ENCODE results near the gene IL20RB.

IL20RB gene, protein sequence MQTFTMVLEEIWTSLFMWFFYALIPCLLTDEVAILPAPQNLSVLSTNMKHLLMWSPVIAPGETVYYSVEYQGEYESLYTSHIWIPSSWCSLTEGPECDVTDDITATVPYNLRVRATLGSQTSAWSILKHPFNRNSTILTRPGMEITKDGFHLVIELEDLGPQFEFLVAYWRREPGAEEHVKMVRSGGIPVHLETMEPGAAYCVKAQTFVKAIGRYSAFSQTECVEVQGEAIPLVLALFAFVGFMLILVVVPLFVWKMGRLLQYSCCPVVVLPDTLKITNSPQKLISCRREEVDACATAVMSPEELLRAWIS

DNA sequence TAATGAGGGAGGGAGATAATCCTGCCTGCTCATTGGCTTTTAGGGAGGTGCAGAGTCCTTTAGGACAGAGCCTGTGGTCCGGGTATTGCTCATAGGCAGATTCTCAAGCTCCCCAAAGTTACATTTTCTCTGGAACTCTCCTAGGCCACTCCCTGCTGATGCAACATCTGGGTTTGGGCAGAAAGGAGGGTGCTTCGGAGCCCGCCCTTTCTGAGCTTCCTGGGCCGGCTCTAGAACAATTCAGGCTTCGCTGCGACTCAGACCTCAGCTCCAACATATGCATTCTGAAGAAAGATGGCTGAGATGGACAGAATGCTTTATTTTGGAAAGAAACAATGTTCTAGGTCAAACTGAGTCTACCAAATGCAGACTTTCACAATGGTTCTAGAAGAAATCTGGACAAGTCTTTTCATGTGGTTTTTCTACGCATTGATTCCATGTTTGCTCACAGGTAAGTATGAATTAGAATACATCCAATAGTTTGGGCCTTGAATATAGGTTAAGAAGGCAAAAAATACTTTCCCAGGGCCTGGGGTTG lies at the start of gene IL20RB:
Gene IL20RB (plus strand): TSS at position 233 of the 538 bp plus-strand sequence. CDS start 131 bp downstream, at position 364.
- no peak for DNase-seq (ENCODE audit: low spot score)

DNA sequence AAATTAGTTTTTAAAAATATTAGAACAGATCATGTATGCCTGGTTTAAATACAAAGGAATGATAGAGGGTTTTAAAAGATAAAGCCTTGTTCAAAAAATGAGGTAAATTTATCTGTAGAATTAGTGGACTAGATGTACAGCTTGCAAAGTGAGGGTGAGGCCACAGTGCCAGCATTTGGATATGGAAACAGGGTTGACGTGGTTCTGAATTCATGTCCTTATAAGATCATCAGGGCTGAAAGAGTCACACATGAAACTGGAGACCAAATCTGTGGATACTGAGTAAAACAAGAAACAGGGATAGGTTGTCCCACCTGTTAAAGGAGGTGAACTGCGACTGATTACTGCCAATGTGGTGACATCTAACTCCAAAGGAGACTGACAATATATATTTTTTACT lies 49.5 kb upstream of the IL20RB start:
- no peak for DNase-seq (ENCODE audit: low spot score)

DNA sequence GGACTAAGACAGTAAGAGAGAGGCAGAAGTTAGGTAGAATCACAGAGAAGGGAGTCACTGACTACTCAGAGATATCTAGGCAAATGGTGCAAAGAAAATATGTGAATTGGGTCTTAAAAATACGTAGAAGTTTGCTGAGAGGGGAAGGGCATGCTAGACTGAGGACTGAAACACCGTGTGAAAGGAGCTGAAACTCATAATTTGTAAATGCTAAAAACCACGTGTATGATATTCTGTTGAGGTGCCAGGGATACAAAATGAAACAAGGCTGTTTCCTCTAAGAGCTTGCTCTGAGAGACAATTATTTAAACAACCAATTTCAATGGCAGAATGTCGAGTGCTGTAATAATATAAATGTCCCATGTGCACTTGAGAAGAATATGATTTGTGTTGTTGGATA lies 48.6 kb upstream of the IL20RB start:
- DNase-seq (ENCODE audit: low spot score) = no peak

DNA sequence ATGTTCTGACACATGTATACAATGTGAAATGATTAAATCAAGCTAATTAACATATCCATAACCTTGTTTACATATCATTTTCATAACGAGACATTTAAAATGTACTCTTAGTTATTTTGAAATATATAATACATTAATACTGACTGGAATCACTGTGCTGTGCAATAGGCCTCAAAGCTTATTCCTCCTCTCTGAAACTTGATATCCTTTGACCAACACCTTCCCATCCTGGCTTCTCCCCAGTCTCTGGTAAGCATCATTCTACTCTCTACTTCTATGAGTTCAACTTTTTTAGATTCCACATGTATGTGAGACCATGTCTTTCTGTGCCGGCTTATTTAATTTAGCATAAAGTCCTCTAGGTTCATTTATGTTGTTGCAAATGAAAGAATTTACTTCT lies 47.1 kb upstream of the IL20RB start:
- no peak for DNase-seq (ENCODE audit: low spot score)

DNA sequence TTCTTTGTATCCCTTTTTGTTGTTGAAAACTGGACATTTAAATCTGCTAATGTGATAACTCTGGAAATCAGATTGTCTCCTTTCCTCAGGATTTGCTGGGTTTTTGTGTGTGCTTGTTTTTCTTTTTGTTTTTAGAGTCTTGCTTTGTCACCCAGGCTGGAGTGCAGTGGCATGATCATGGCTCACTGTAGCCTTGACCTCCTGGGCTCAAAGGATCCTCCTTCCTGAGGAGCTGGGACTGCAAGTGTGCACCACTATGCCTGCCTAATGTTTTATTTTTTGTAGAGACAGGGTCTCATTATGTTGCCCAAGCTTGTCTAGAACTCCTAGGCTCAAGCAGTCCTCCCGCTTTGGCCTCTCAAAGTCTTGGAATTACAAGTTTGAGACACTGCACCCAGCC lies 44.6 kb upstream of the IL20RB start:
- no peak for DNase-seq (ENCODE audit: low spot score)

DNA sequence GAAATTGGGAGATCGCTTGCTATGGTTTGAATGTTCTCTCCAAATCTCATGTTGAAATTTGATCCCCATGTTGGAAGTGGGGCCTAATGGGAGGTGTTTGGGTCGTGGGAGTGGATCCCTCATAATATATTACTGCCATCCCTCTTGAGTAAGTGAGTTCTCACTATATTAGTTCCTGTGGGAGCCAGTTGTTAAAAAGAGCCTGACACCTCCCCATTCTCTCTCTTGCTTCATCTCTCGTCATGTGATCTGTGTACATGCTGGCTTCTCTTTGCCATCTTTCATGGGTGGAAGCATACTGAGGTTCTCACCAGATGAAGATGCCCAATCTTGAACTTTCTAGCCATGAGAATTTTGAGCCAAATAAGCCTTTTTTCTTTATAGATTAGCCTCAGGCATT lies 43.0 kb upstream of the IL20RB start:
- no peak for DNase-seq (ENCODE audit: low spot score)

DNA sequence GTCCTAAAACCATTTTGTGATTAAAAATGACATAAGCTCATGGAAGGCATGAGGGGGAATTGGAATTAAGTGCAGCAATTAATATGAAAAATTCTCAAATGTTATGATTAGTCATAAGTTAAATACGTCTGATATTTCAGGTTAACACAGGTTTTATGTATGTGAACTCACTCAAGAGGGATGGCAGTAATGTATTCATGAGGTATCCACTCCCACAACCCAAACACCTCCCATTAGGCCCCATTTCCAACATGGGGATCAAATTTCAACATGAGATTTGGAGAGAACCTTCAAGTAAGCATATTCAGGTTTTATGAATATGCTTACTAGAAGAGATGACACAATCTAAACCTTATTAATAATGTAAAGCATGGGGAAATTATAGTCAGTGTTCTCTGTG lies 41.6 kb upstream of the IL20RB start:
- DNase-seq (ENCODE audit: low spot score) = no peak

DNA sequence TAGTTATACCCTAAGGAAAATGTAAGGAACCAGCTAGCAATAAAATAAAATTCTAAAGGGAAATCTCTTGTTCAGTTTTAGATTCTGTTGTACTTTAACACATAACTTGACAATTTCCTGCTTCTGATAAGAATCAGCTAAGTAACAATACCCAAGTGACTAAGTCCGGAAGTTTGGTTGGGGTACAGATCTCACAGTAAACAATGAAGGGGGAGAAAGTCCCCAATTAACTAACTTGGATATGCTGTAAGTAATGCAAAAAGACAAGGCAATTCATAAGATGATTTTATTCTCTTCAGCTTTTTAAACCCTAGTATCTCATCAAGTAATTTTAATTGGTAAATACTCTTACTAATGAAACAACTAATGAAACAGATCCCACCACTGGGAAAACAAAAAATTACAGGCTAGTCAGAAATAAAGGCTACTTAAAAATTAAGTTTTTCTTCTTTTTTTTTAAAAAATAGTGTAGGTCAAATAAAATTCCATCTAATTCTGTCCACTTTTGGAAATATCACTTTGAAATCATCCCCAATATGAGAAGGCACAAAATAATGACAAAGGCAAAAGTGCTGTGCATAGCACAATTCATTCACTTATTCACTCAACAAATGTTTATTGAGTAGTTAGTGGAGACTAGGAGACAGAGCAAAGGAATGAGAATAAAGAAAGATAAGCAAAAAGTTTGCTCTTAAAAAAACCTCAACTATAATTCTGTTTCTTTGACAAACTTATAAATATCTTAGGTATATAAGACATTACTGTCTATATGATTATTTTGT lies 37.8 kb upstream of the IL20RB start:
- DNase-seq (ENCODE audit: low spot score) = no peak

DNA sequence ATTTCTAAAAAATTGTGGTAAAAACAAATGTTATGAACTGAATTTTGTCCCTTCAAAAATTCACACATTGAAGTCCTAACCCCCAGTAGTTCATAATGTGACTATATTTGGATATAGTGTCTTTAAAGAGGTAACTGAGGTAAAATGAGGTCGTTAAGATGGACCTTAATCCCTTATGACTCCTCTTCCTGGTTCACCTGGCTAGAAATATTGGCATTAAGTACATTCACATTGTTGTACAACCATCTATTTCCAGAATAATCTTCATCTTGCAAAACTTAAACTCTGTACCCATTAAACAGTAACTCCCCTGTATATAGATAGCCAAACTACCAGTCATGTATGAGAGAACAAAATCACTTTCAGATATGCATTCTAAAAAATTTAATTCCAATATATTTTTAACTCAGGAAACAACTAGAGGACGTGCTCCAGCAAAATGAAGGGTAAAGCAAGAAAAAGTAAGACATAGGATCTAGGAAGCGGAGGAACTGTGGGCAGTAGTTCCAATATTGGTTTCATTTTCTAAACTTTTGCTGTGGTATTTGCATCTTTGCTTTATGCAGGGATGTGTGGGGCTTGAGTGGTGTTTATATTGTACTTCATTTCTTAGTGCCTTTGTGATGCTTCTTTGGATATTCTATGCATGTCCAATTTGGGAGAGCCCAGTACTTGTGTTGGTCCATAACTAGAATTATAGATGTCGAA lies 36.7 kb upstream of the IL20RB start:
- no peak for DNase-seq (ENCODE audit: low spot score)

DNA sequence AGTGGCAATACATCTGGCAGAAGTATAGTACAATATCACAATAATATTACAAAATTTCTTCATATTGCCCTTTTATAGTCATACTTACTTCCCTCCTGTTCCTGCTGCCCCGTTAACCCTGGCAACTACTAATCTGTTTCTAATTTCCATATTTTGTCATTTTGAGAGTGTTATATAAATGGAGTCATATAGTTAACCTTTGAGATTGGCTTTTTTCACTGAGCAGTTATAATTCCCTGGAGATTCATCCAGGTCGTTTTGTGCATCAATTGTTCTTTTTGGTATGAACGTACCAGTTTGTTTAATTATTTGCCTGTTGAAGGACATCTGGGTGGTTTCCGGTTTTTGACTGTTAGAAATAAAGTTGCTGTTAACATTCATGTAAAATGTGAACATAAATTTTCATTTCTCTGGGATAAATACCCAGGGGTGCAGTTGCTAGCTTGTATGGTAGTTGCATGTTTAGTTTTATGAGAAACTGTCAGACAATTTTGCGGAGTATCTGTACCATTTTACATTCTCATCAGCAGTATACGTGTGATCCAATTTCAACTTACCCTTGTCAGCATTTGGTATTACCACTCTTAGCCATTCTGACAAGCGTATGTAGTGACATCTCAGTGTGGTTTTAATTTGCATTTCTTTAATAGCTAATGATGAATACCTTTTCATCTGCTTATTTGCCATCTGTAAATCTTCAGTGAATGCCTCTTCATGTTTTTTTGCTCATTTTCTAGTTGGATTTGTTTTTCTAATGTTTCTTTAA lies 32.2 kb upstream of the IL20RB start:
- DNase-seq (ENCODE audit: low spot score) = no peak

DNA sequence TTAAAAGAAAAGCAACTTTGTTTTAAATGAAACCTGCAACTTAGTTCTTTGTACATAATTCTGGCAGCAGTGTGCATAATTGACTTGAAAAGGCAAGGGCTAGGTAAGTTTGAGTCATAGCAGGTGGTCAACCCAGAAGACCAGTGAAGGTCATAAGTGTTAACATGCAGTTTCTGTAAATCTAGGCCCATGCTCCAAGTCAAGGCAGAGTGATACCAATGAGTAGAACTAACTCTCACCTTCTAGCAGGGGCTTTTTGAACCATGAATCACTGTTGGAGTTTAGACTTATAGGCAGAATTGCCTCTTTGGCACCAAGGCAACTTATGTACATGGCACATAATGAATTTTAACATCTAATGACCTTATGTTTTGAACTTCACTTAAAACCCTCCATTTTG lies 29.5 kb upstream of the IL20RB start:
- no peak for DNase-seq (ENCODE audit: low spot score)

DNA sequence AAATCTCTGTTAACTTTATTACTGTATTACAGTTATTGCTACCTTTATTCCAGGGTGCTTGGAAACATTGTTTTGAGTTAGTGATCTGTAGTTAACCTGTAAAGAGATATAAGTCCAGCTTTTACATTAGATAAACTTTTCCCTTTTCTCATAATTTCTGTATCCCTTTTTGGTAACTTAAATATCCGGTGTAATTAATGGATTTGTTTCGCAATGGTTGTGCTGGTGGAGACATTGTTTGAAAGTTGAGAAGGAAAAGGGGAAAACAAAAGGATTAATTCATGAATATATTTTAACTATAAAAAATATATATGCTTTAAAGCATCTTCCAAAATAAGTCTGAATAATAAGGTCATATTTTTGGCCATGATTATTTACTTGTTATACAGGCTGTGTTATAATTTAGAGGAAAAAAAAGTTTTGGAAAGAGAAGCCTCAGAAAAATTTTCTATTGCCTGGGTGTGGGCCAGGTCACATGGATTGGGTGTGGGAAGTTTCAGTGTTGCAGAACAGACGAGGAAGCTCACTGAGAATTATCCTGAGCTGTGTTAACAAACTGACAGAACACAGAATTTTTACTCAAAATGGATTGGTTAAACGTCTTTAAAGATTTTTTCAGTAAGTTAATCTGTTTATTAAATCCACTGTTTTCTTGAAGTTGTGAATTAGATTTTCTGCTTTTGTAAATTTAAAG lies 27.7 kb upstream of the IL20RB start:
- DNase-seq (ENCODE audit: low spot score) = peak; percentile 54

DNA sequence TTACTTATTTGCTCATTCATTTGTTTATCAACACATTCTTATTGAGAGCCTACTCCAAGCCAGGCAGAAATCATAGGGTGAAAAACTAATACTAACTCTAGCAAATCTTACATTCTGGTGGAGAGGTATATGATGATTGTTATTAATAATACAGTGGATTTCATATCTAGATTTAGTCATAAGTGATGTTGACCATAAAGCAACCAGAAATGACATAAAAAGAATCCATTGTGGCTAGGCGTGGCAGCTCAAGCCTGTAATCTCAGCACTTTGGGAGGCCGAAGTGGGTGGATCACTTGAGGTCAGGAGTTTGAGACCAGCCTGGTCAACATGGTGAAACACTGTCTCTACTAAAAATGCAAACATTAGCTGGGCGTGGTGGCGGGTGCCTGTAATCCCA lies 26.2 kb upstream of the IL20RB start:
- DNase-seq (ENCODE audit: low spot score) = no peak

DNA sequence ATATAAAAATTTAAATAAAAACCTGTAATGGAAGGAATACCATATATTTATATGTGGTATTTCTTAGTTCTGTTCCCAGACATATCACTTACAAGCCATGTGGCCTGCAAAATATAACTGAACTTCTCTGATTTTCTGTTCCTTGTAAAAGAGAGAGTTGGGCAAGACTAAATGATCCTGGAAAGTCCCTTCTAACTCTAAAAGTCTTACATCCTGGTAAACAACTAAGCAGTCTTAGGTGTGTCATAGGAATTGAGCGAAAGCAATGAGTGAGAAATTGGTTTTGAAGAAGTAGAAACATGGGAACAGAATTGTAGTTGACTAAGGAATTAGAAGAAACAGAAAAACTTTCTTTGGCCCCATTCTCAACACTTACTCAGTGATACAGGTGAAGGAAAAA lies 25.3 kb upstream of the IL20RB start:
- DNase-seq (ENCODE audit: low spot score) = no peak

DNA sequence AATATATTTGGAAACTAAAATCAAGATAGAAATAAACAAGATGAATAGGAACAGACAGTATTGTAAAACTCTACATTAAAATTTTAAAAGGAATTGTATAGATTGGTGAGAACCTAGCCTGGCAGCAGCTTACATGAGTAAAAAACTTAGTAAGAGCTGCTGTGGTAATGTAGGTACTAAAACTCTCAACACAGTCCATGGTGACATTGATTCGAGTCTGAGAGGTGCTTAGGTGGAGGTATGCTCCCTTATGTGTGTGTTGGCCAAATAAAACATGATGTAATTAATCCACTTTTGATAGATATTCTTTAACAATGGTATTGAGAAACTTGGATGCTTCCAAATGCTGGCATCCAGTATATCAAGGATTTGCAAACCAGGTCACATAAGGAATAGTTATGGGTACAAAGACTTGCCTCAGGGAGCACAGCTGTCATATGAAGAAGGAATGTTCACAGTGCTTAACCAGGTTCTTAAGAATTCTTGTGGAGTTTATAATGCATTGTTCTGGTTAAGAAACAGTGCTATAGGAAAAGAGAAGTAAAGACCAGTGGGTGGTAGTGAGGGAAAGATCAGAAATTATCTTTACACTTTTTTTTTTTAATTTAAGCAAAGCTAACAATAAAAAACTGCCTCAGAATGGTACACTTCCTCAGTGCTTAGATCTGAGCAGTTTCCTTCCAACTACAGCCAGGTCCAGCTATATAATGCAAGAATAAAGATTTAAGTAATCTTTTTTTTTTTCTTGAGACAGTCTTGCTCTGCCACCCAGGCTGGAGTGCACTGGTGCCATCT lies 24.6 kb upstream of the IL20RB start:
- no peak for DNase-seq (ENCODE audit: low spot score)

DNA sequence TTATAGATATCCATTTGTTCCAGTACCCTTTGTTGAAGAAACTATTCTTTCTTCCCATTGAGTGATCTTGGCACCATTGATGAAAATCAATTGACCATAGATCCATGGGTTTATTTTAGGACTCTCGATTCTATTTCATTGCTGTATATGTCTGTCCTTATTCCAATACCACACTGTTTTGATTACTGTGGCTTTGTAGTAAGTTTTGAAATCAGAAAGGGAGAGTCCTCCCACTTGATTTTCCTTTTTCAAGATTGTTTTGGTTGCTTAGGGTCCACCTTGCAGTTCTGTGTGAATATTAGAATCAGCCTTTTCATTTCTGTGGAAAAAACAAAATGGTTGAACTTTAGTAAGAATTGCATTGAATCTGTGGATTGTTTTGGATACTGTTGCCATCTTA lies 20.6 kb upstream of the IL20RB start:
- DNase-seq (ENCODE audit: low spot score) = no peak

DNA sequence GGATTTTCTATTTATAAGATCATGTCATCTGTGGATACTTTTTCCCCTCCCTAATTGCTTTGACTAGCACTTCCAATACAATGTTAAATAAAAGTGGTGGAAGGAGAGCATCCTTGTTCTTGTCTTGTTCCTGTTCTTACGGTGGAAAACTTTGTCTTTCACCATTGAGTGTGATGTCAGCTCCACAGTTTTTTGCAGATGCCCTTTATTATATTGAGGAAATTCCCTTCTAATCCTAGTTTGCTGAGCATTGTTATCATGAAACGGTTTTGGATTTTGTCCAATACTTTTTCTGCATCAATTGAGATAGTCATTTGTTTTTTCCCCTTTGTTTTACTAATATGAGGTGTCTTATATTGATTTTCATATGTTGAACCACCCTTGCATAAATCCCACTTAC lies 19.9 kb upstream of the IL20RB start:
- no peak for DNase-seq (ENCODE audit: low spot score)

DNA sequence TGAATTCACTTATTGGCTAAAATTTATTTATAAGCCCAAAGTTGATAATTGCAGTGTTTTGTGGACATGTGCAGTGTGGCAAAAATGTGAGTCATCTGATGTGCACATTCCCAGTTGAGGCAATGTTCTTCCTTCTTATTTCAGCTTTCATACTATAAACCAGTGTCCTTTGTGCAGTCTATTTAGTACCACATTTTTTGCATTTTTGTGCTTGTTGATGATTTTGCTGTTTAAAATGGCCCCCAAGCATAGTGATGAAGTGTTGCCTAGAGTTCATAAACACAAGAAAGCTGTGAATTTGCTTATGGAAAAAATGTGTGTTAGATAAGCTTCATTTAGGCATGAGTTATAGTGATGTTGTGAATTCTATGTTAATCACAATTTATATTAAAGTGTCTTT lies 19.4 kb upstream of the IL20RB start:
- DNase-seq (ENCODE audit: low spot score) = peak; percentile 32

DNA sequence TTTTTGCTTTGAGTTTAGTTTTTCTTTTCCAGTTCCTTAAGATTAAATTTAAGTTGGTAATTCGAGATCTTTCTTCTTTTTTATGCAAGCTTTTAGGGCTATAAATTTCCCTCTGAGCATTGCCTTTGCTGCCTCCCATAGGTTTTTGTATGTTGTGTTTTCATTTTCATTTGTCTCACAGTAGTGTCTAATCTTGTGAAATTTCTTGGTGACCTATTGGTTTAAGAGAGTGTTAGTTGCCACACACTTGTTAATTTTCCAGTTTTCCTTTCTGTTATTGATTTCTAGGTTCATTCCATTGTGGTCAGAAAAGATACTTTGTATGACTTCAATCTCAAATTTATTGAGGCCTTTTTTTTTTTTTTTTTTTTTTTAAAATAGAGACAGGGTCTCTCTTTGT lies 18.3 kb upstream of the IL20RB start:
- no peak for DNase-seq (ENCODE audit: low spot score)

DNA sequence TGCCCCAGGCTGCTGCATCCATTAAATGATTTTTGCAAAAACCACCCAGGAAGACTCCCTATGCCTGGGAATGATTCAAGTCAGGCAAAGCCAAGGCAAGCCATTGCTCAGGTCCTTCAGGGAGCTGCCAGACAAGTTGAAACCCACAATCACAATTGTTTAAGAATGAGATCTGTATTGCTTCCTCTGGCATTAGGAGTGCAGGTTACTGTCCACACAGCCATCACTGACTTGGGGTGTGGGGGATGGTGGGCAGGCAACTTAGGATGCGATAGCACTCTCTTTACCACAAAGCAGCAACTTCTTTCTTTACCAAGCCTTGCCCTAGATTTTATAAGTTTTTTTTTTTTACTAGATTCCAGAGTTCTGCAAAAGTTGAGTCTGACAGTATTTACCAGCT lies 15.0 kb upstream of the IL20RB start:
- no peak for DNase-seq (ENCODE audit: low spot score)

DNA sequence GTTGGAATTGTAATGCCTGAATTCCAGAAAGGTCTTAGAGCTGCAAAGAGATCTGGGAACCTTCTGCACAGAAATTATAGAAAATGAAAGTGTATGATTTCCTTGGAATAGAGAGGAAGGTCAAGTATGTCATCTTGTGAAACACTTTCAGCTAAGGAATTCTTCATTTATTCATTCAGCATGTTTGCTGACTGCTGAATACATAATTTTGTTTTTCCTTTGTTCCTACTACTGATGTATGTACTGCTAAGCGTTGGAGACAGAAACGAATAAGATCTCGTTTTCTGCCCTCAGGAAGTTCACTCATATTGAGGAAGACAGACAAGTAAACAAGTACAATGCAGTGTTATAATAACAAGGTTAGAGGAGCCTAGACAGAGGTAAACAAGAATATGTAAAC lies 14.3 kb upstream of the IL20RB start:
- no peak for DNase-seq (ENCODE audit: low spot score)
